HG03558 (cell line): Measurements from ENCODE around the gene IDS.
A peak's percentile ranks its signal among the peaks of the same experiment; 100 is the strongest.
"Not testable (repeated sequence)": the region's sequence is repeated elsewhere in the genome, so short reads cannot be mapped to it uniquely, and the experiment has no call there.

Experiments used
- ATAC-seq: cut with Tn5 transposase; IDR thresholded peaks from one replicate; pipeline ENCODE4 v1.9.1; 2021; ENCODE audit warnings: moderate number of reproducible peaks; ENCODE audit not compliant: unreplicated experiment; ENCODE audit errors: extremely low read depth

The IDS gene, protein sequence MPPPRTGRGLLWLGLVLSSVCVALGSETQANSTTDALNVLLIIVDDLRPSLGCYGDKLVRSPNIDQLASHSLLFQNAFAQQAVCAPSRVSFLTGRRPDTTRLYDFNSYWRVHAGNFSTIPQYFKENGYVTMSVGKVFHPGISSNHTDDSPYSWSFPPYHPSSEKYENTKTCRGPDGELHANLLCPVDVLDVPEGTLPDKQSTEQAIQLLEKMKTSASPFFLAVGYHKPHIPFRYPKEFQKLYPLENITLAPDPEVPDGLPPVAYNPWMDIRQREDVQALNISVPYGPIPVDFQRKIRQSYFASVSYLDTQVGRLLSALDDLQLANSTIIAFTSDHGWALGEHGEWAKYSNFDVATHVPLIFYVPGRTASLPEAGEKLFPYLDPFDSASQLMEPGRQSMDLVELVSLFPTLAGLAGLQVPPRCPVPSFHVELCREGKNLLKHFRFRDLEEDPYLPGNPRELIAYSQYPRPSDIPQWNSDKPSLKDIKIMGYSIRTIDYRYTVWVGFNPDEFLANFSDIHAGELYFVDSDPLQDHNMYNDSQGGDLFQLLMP

DNA sequence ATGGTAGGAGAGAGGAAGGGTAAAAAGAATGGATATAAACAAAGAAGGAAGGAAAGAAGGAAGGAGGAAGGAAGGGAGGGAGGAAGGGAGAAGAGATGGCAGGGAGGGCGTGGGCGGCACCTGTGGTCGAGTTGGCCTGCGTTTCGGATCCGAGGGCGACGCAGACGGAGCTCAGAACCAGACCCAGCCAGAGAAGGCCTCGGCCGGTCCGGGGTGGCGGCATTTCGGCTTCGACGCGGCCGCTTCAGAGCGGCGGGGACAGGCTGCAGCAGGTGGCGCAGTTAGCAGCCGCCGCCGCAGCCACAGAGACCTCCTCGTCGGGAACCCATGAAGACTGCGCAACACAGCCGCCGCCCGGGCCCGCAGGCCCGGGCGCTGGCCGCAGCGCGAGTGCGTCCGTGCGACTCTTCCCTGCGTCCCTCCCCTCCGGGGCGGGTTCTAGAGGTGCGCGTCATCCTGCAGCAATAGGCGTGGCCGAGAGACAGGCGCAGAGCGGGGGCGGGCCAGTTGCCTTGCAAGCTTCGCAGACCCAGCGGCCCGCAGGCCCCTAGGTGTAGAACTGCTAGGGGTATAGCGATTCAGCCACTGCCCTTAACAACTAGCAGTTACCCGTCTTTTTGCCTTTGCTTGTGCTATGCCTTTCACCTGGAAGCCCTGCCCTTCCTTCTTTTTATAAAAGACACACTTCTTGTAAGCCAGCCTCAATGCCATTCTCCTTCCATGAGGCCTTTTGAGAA, at the start of gene IDS:
Gene IDS, minus strand, starts transcription at position 392 of the 737 bp plus-strand sequence. Its CDS starts 169 bp downstream, at position 223.
- peak; percentile 50 for ATAC-seq

DNA sequence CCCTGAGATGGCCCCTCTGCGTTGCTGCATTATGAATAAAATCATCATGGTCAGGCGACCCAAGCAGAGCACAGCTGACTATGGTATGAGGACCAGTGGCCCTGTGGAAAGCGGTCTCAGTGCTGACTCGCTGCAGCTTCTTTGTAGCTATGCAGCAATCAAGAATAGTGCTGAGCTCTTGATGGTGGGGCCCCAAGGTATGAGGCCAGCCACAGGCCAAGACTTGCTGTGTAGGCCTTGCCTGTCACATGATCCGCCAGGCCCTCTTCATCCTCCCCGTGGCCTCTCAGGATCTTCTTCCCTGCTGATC, 46.8 kb upstream of the IDS start:
- not testable (repeated sequence) for ATAC-seq

DNA sequence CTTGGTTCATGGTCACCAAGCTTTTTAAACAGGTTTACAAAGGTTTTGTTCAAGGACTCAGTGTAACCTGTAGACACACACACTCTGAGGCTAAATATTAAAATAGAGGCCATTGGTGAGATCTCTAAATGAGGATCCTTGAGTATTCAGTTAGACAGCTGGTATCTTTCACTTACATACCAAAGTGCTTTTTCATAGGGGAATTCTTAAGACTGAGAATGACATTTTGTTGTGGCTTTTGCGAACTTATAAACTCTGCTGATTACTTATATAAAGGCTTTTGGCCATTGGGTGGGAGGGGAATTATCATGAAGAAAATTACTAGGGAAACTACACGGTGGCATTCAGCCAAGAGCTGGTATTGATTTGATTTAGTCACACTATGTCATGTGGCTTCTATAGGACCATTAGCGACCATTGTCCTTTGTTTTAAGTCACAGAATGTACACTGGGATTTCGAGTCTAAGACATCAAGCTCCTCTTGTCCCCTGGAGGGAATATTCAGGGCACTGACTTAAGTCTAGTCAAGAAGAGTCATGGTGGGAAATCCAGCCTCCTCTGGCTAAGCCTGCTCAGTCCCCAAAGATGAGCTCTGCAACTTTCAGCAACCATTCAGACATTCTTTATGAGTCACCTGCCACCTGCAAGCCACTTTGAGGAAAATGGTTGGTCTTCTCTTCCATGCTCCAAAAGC, 46.3 kb upstream of the IDS start:
- not testable (repeated sequence) for ATAC-seq

DNA sequence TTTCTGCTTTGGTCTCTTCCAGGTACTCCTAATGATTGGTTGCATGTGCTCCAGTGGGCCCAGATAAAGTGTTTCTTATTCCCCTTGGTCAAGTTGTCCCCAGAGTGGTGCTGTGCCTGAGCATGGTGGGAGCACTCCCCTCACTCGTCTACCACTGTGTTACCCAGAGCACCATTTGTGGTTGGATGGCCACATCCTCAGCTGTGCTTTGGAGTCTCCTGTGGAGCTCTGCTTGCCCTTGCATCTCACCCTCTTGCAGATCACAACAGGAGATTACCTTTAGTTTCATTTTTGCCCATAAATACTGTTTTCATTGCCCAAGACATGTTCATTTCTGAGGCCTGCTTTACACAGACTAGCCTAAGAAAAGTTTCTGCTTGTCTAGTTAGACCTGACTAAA, 45.3 kb upstream of the IDS start:
- ATAC-seq: not testable (repeated sequence)

DNA sequence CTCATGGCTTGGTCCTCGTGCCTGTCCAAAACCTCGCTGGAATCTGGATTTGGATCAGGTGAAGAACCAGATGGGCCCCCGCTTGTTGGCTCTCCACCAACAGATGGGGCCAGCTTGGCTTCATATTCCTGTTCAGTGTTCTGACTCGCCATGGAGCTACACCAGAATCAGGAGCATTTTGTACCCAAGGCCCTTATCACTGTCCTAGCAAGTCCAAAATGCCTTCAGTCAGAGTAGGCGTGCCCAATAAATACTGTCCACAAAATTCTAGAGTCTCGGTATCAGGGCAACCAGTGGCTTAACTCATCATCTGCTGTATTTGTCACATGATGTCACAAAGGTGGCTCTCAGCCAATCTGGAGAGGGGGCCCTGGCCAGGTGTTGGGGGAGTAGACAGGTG, 44.6 kb upstream of the IDS start, which contains the start of gene HSFX3:
Gene HSFX3, minus strand, starts transcription at position 224 of the 400 bp plus-strand sequence. Its CDS starts 72 bp downstream, at position 152.
- ATAC-seq: not testable (repeated sequence)

DNA sequence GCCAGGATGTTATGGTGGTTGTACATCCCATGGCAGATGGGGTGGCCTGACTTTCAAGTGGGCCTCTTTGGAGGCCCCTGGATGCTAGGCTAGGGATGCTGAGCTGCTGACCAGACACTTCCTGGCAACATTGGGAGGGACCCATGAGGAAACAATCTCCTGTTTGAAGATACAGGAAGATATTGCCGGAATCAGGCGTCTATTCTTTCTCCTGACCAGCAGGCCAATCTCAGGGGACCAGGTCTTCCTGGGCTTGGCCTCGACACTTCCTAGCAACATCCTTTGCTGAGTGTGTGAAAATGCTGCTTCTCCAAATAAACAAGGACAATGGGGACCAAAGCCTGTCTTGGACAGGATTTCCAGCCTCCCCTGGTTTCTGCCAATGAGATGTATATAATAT, 42.7 kb upstream of the IDS start:
- ATAC-seq: not testable (repeated sequence)

DNA sequence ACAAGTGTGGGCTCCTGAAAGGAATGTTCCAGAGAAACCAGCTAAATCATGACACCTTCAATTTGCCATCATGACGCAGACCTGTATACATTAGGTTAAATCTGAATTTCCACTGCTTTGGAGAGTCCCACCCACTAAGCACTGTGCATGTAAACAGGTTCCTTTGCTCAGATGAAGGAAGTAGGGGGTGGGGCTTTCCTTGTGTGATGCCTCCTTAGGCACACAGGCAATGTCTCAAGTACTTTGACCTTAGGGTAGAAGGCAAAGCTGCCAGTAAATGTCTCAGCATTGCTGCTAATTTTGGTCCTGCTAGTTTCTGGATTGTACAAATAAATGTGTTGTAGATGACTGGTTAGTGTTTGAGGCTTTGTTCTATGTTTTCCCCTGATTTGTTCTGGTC, 41.9 kb upstream of the IDS start:
- not testable (repeated sequence) for ATAC-seq

DNA sequence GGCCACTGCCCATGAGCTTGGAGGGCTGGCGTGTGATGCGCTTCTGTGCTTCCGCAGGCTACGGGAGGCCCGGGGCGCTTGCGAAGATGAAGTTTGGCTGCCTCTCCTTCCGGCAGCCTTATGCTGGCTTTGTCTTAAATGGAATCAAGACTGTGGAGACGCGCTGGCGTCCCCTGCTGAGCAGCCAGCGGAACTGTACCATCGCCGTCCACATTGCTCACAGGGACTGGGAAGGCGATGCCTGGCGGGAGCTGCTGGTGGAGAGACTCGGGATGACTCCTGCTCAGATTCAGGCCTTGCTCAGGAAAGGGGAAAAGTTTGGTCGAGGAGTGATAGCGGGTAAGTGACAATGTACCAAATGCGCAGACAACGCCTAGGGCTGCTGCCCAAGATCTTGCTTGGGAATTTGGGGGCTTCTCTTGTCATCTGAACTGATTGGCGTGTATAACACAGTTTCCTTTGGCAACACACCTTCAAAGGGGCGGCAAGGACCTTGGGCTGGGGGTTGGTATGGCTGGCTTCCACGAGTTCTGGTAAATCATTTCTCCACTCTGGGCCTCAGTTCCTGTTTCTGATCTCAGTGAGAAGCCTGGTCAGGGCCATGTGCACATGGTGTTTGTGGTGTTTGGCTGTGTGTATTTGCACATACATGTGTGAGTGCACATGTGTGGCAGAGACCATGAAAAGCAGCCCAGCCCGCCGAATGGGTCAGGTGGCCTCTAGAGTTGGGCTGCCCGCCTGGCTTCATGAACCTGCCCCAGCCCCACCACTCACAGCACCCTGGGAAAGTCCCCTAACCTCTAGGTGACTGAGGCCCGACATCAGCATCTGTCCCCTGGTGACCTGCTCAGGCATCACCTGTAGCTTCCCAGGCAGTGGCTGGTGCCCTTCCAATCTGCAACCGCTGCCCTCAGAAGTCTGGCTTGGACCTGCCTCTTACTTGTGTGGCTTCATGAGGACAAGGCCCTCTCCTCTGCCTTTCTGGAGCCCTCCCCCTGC, 40.7 kb upstream of the IDS start:
- ATAC-seq: not testable (repeated sequence)

DNA sequence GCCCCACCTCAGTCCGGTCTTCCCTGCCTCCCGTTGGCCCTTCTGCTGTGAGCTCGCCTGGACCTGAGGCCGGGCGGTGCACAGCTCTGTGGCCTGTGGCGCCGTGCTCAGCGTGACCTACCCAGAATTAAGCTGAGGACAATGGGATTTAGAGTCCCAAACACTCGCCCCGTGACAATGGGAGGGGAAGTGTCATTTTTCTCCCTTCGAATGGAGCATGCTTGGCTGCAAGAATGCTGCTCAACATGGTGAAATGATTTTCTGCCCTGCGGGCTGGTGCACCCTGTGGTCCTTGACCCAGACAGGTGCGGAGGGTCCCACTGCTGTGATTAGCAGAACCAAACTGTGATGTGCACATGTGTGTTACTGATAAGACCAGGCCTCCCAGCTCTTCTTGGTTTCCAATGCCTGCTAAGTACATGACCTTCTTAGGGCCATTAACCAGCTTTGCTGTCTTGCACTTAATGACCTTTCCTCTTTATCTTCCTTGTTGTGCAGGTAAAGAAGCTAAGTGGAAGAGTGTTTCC, 36.5 kb upstream of the IDS start:
- no peak for ATAC-seq

DNA sequence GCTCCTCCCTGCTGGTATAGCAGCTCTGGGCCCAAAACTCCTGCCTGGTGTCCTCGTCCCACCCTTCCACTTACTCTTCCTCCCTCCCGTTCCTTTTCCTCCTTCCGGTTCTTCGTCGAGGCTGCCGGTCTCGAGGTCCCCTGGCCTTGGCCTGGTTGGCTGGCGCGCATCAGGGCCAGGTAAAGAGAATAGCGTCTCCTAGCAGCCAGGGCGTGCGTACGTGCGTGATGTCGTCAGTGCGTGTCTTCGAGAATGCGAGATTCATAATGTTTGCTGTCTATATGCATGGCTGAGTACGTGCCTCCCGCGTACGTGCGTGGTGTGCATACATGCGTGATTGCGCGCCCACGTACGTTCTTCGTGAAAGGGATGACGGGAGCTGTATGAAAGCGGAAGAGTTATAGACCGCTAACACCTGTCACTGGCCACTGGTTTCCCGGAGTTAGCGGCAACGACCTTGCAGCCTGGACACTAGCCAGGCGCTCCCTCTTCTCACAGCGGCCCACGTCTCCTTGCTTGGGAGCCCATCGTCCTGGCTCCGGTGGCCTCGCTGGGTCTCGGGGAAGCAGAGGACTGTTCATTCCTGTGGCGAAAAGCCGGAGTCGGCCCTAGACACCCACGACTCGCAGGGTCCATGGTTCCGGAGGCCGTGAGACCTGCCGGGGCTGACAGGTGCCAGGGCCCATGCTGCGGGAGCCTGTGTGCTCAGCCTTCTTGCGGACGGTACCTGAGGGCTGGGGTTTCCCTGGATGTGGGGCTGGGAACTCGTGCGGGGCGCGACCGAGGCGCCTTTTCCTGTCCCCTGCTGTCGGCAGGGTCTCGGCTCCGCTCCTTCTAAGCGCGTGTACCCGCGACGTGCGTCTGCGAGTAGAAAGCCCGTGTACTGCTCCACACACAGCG, 35.8 kb upstream of the IDS start, which contains the start of gene EOLA1:
Gene EOLA1, plus strand, starts transcription at position 392 of the 900 bp plus-strand sequence. CDS start 4,619 bp downstream, outside the sequence.
- peak; percentile 65 for ATAC-seq

DNA sequence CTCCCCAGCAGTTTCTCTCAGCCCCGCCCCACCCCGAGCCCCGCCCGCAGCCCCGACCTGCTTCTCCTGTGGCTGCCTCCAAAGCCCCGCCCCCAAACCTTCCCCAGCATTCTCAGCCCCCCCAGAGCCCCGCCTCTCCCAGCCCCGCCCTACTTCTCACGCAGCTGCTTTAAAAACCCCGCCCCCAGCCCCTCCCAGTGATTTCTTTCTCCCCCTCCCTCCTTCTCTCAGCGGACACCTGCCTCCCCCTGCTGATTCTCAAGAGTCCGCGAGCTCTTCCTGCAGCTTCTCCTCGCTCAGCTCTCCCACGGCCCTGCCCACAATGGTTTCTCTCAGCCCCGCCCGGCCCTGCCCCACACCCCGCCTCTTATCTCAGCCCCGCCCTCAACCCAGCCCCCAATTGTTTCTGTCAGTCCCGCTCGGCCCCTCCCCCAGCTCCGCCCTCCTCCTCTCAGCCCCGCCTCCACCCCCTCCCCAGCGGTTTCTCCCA, 35.1 kb upstream of the IDS start:
- peak; percentile 1 for ATAC-seq

DNA sequence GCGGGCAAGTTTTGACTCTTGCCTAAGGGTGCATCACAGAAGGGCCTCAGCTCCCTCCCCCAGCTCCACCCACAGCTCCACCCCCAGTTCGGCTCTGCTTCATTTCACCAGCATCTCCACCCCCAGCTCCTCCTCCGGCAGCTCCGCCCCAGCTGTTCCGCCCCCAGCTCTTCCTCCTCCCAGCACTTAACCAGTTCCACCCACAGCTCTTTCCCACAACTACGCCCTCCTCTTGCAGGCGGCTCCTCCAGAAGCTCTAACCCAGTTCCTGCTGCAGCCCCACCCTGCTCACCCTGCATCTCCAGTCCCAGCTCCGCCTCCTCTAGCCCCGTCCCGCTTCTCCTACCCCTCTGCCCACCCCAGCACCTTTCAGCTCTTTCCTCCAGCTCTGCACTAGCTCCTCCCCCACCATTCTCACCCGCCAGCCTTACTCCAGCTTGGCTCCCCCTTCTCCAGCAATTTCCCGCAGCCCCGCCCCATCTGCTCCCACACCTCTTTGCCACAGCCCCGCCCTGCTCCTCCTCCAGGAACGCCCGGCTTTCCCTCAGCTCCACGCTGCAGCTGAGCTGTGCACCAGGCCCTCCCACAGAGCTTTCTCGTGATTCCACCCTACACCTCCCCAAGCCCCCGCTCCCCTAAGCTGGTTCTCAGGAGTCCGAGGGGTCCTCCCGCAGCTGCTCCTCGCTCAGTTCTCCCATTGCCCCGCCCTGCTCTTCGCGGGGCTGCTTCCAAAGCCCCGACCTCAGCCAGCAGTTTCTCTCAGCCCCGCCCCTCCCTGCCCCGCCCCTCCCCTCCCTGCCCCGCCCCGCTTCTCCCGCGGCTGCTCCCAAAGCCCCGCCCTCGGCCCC, 34.4 kb upstream of the IDS start:
- ATAC-seq: no peak

DNA sequence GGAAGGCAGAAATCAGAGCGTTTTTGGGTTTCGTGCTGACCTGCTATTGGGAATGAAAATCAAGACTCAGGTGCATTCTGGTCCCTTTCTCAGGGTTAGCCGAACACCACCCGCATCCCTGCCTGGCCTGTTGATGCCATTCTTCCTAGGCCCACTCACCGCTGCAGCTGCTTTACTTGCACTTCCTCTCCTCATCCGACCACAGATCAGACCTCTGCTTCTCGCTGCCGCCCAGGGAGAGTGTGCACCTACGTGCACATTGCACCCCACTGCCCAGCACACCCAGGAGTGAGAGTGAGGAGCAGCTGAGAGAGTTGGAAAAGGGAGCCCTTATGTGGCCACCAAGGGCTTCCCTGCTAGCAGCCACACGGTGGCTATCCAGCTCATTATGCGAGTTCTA, 32.4 kb upstream of the IDS start:
- ATAC-seq: not testable (repeated sequence)

DNA sequence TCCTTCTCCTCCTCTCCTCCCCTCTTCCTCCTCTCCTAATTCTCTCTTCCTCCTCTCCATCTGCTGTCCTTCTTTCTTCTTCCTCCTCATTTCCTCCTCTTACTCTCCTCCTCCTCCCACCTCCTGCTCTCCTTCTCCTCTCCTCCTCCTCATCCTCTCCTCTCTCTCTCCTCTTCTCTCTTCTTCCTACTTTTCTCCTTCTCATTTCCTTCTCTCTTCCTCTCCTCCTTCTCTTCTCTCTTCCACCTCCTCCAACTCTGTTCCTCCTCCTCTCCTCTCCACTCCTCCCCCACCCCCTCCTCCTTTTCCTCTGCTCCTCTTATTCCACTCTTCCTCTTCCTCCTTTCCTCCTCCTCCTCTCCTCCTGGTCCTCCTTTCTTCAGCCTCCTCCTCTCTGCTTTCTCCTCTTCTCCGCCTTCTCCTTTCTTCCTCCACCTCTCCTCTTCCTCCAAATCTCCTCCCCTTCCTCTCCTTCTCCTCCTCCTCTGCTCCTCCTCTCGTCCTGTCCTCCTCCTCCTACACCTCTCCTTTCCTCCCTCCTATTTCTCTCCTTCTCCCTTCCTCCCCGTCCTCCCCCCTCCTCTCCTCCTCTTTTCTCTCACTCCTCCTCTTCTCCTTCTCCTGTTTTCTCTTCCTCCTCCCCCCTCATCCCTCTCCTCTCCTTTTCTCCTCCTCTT, 30.0 kb upstream of the IDS start:
- not testable (repeated sequence) for ATAC-seq

DNA sequence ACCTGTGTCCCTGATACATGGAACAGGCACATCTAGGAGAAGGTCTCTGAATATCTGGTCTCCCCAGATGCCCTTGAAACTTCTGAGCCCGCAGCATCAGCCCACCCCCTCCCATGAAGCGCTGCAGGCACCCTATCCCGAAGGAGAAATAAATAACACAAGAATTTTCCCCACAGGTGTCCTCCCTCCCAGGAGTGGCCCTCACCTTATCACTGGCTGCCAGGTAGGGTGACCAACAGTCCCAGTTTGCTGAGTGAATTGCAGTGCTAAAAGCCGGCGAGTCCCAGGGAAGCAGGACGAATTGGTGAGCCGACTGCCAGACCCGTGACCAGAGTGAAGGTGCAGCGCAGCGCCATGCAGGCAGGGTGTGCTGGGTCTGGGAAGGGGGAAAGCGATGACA, 28.9 kb upstream of the IDS start:
- not testable (repeated sequence) for ATAC-seq

DNA sequence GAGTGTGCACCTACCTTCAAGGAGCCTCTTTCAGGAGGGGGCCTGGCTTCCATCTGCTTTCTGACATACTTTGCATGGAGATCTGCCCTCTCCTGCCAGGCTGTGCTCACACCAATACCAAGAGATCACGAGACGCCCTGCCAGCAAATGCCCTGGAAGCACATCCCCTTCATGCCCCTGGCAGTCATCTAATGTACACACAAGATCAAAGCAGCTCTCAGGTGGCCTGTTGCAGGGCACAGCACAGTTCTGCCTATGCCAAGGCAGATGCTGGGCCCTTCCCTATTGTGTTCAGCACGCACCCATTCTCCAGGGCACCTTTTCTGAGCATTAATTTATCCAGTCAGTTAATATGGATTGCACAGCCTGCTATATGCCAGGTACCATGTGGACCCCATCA, 27.8 kb upstream of the IDS start:
- not testable (repeated sequence) for ATAC-seq
